Pericardium fibroblast (primary cell): ENCODE measurements around the gene NUTM2F. TPM values are rescaled to one million over a fixed set of nuclear protein-coding genes. Genes with fewer than 3 reads are reported as not detected.

Experiments
- total RNA-seq: library from RNA; depleted of rRNA; stranded (reverse); fragments of >200 nt; gene quantifications from 2 replicates; pipeline ENCODE4 v1.2.3, GENCODE V29; 2015

The NUTM2F gene, protein sequence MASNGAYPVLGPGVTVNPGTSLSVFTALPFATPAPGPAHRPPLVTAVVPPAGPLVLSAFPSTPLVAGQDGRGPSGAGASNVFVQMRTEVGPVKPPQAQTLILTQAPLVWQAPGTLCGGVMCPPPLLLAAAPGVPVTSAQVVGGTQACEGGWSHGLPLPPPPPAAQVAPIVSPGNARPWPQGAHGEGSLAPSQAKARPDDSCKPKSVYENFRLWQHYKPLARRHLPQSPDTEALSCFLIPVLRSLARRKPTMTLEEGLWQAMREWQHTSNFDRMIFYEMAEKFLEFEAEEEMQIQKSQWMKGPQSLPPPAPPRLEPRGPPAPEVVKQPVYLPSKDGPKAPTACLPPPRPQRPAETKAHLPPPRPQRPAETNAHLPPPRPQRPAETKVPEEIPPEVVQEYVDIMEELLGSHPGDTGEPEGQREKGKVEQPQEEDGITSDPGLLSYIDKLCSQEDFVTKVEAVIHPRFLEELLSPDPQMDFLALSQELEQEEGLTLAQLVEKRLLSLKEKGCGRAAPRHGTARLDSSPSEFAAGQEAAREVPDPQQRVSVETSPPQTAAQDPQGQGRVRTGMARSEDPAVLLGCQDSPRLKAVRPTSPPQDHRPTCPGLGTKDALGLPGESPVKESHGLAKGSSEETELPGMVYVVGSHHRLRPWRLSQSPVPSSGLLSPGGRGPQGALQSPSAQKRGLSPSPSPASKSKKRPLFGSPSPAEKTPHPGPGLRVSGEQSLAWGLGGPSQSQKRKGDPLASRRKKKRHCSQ
- not detected in 2 replicates for total RNA-seq

DNA sequence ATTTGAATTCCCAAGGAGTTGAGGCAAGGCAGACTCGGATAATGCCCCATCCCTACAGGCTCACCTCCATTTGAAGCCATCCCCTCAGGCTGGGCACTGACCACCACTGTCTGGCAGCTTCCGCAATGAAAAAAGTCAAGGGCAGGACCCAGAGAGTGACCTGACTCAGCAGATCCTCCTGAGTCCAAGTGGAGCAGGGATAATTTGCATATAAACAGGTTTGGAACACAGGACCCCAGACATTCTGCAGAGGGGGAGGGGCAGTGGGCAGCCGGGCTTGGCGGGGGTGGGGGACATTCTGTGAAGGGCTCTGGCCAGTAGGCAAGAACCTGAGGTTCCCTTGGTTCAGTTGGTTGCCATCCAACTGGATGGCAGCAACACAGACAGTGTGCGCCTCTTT, at the start of gene NUTM2F:
NUTM2F (minus strand) TSS at position 101 of the 400 bp plus-strand sequence; CDS start at position 80, 21 bp downstream.

Other genes starting within 250 kb of the NUTM2F start
- gene PTPDC1, start 244.2 kb downstream of the NUTM2F start, total RNA-seq, result 5.4 and 7.8 TPM in 2 replicates
- gene ZNF169, start 69.3 kb downstream of the NUTM2F start, total RNA-seq, result 1.1 and 1.3 TPM in 2 replicates
- gene PCAT7, start 226.4 kb upstream of the NUTM2F start, total RNA-seq, result under 0.01 TPM in 2 replicates